PC-3 (cell line): ENCODE measurements around the gene PRSS27. TPM values are rescaled to one million over a fixed set of nuclear protein-coding genes. Genes with fewer than 3 reads are reported as not detected.
"Not testable (repeated sequence)": the region's sequence is repeated elsewhere in the genome, so short reads cannot be mapped to it uniquely, and the experiment has no call there.

ENCODE experiments used
- ATAC-seq: fragments of 200-7000 bp; cut with Tn5 transposase; 2 replicates; pipeline ENCODE4 v1.9.1; 2020; ENCODE audit warnings: mild to moderate bottlenecking, moderate library complexity
- BruUV-seq: library from RNA; stranded (reverse); fragments of 400-500 nt; replicated peaks from 2 replicates; lab custom pipeline; 2021; lab: Mats Ljungman, UMichigan
- CTCF ChIA-PET: fragments of 300-600 bp; sonication (Branson Sonifier 250); formaldehyde crosslinking; loops from one replicate; lab custom pipeline; 2022; ENCODE audit warnings: antibody characterized with exemption; lab: Charles Lee
- POLR2A ChIA-PET: fragments of 300-600 bp; sonication (Branson Sonifier 250); formaldehyde crosslinking; loops from one replicate; lab custom pipeline; 2022; ENCODE audit warnings: antibody characterized with exemption; ENCODE audit not compliant: unreplicated experiment; lab: Charles Lee
- DNase-seq: peaks from one replicate; pipeline ENCODE4 v3.0.0-alpha.2; 2015
- H2AFZ ChIP-seq: fragments of 300-600 bp; sonication (generic); 2 replicates; pipeline ENCODE4 v1.6.0; 2016; ENCODE audit warnings: antibody characterized with exemption, low read length
- H3F3A ChIP-seq: fragments of 300-600 bp; sonication (generic); one replicate; pipeline ENCODE4 v1.6.0; 2017; ENCODE audit warnings: antibody characterized with exemption, low read length, control low read depth, mild to moderate bottlenecking; ENCODE audit not compliant: unreplicated experiment
- H3K27ac ChIP-seq: fragments of 300-600 bp; sonication (generic); 2 replicates; pipeline ENCODE4 v1.5.1; 2016; ENCODE audit warnings: mild to moderate bottlenecking, low read length
- H3K27me3 ChIP-seq: fragments of 300-600 bp; sonication (generic); 2 replicates; pipeline ENCODE4 v1.6.1; 2016; ENCODE audit warnings: low read length, mixed read lengths
- H3K36me3 ChIP-seq: fragments of 300-600 bp; sonication (generic); 2 replicates; pipeline ENCODE4 v1.6.1; 2016; ENCODE audit warnings: low read depth, mixed run types, low read length, mixed read lengths
- H3K4me1 ChIP-seq: fragments of 300-600 bp; sonication (generic); 2 replicates; pipeline ENCODE4 v1.5.1; 2016; ENCODE audit warnings: low read length; ENCODE audit not compliant: insufficient read depth
- H3K4me2 ChIP-seq: fragments of 300-600 bp; sonication (generic); 2 replicates; pipeline ENCODE4 v1.6.0; 2016; ENCODE audit warnings: low read length
- H3K4me3 ChIP-seq: fragments of 300-600 bp; sonication (generic); 2 replicates; pipeline ENCODE4 v1.5.1; 2016; ENCODE audit warnings: mild to moderate bottlenecking, low read length, mixed read lengths
- H3K79me2 ChIP-seq: fragments of 300-600 bp; sonication (generic); 2 replicates; pipeline ENCODE4 v1.6.1; 2017; ENCODE audit warnings: low read length, mixed read lengths
- H3K9ac ChIP-seq: fragments of 300-600 bp; sonication (generic); 2 replicates; pipeline ENCODE4 v1.6.0; 2016; ENCODE audit warnings: mild to moderate bottlenecking, low read length
- H3K9me2 ChIP-seq: fragments of 300-600 bp; sonication (generic); replicated peaks from 2 replicates; pipeline ENCODE4 v1.6.1; 2016; ENCODE audit warnings: mixed run types, low read length, mixed read lengths
- H3K9me3 ChIP-seq: fragments of 300-600 bp; sonication (generic); 2 replicates; pipeline ENCODE4 v1.6.1; 2016; ENCODE audit warnings: low read length, mixed read lengths
- H4K20me1 ChIP-seq: fragments of 300-600 bp; sonication (generic); 2 replicates; pipeline ENCODE4 v1.6.1; 2016; ENCODE audit warnings: low read length, mixed read lengths
- EZH2 ChIP-seq: fragments of 300-600 bp; sonication (generic); IDR thresholded peaks from one replicate; pipeline ENCODE4 v1.6.1; 2017; ENCODE audit warnings: antibody characterized with exemption, mild to moderate bottlenecking, low read length; ENCODE audit not compliant: unreplicated experiment
- EZH2phosphoT487 ChIP-seq: fragments of 300-600 bp; sonication (generic); IDR thresholded peaks from 2 replicates; pipeline ENCODE4 v1.6.1; 2018; ENCODE audit warnings: mild to moderate bottlenecking, antibody characterized with exemption, low read length, borderline replicate concordance
- intact Hi-C: fragments of 100-400 bp; cut with micrococcal nuclease; formaldehyde crosslinking; loops from 2 replicates; pipeline ENCODE4 v1.9.0; 2023
- total RNA-seq: library from RNA; depleted of rRNA; stranded (reverse); fragments of >200 nt; gene quantifications from 2 replicates; pipeline ENCODE4 v1.2.3, GENCODE V29; 2014
- TF ChIP-seq, protein P1 (sequence below): fragments of 300-600 bp; sonication (generic); conservative IDR thresholded peaks from 2 replicates; pipeline ENCODE4 v1.5.1; 2017; ENCODE audit warnings: antibody characterized with exemption, low read depth, mild to moderate bottlenecking, low read length

Gene PRSS27
- total RNA-seq, 1 experiment from 2014 or later: 1.2 TPM

DNA sequence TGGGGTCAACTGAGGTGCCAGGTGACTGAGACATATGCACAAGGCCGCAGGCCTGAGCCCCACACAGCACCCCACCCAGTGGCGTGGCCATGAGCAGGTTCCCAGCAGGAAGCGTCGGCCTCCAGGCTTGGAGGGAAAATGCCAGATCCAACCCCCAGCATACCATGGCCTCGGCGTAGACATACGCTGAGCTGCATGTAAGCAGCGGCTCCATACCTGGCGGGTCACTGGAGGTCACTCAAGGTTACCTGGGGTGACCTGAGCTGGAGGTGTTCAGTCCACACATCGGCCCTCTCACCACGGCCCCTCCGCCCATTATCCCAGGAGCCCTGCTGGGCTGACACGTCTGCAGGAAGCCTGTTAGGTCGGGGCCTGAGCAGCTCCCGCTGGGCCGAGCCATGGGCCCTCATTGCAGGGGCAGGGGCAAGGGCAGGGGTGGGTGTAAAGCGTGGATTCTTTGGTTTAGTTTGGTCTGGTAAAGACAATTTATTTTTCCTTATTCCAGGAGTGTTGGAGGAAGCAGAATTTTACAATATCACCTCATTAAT is 22.5 kb downstream of the PRSS27 start:
- BruUV-seq: no TSS peak
- Histone ChIP-seq H4K20me1 (no peaks in the 10 kb centered on the region), H3K27ac (no peak overlapping the region), H3K9me2 (no peaks in the 10 kb centered on the region), H3K4me3 (no peak overlapping the region), H3K79me2 (peaks cover 8% of the 10 kb centered on the region), H3K4me1 (no peaks in the 10 kb centered on the region), H3K4me2 (no peak overlapping the region), H3K27me3 (no peaks in the 10 kb centered on the region), H3F3A (no peaks in the 10 kb centered on the region), H3K36me3 (no peaks in the 10 kb centered on the region; the same call in 1 of the 2 replicates), H2AFZ (no peak overlapping the region), H3K9ac (no peak overlapping the region), H3K9me3 (no peaks in the 10 kb centered on the region)
- TF ChIP-seq, protein P1, sequence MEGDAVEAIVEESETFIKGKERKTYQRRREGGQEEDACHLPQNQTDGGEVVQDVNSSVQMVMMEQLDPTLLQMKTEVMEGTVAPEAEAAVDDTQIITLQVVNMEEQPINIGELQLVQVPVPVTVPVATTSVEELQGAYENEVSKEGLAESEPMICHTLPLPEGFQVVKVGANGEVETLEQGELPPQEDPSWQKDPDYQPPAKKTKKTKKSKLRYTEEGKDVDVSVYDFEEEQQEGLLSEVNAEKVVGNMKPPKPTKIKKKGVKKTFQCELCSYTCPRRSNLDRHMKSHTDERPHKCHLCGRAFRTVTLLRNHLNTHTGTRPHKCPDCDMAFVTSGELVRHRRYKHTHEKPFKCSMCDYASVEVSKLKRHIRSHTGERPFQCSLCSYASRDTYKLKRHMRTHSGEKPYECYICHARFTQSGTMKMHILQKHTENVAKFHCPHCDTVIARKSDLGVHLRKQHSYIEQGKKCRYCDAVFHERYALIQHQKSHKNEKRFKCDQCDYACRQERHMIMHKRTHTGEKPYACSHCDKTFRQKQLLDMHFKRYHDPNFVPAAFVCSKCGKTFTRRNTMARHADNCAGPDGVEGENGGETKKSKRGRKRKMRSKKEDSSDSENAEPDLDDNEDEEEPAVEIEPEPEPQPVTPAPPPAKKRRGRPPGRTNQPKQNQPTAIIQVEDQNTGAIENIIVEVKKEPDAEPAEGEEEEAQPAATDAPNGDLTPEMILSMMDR: no peak
- TF ChIP-seq EZH2 (no peak), EZH2phosphoT487 (no peak)
- CTCF ChIA-PET: no interaction called here
- POLR2A ChIA-PET: no interaction called here
- ATAC-seq (no peak), DNase-seq (no peak)
- intact Hi-C loops: no loop called here

DNA sequence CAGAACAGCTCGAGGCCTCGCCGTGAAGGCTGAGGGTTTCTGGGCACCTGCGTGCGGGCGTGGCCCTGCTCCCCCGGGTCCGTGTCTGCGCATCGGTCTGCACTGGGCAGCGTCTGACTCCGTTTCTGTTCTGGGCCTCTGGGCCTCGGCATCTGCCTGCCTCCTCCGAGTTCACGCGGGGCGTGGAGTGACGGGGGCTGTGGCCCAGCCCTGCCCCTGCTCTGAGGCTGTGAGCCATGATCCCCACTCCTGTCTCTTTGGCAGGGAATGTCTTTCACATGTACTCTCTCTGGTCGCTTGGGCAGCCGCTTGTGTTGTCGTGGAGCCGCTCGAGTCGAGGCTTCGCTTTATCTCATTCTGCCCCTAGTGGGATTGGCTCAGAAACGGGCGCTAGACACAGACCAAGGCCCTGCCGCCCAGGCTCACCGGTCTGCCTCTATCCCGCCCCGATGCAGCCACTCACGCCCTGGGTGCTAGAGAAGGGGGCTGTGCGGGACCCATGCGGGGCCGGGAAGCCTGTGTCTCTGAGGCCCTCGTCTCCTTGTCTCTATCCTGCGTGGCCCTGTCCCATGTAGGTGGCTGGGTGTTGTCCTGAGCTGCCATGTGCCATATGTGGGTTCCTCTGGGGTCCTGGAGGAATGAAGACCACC is 23.3 kb downstream of the PRSS27 start:
- H3K9me2 ChIP-seq, H3K4me2 ChIP-seq, H4K20me1 ChIP-seq, DNase-seq, intact Hi-C loops, ATAC-seq, BruUV-seq, H3K9ac ChIP-seq, H3K4me3 ChIP-seq, H3K27me3 ChIP-seq, H3K4me1 ChIP-seq, H3K27ac ChIP-seq, POLR2A ChIA-PET, H3F3A ChIP-seq, H2AFZ ChIP-seq, H3K36me3 ChIP-seq, H3K9me3 ChIP-seq, CTCF ChIA-PET: not testable (repeated sequence)
- peaks cover 16% of the 10 kb centered on the region for H3K79me2 ChIP-seq

DNA sequence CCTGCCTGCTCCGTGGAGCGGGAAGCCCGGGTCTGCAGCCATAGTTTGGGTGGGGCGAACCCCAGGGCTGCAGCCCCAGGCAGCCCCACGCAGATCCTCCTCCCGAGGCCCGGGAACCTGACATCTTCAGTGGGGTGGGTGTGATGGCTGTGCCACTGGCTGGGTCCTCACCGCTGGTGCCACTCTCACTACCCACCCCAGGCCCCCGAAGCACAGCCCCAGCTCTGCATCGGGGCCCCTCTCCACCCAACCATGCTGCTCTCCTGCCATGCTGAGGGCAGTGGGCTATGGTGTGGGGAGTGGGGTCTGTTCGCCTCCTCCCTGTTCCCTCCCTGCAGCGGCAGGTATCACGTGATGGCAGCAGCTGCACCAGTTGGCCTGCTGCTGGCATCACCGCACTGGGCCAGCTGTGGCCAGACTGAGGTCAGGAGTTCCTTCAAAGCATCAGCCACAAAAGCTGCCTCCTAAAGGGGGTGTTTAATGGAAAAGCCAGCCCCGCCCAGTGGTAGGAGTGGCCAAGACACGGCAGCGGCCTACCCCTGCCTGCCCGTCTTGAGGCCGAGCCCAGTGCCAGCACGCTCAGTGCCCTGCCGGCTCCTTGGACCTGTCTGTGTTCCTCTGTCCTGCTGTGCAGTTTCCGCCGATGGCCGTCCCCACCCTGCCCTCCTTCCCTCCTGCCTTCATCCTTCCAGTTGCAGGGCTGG is 26.9 kb downstream of the PRSS27 start:
- BruUV-seq: no TSS peak
- H3K4me3 ChIP-seq: no peak overlapping the region
- H3F3A ChIP-seq: no peaks in the 10 kb centered on the region
- no peak for TF ChIP-seq EZH2phosphoT487
- no peak for TF ChIP-seq EZH2
- TF ChIP-seq, protein P1: no peak
- no peak for ATAC-seq
- peaks cover 36% of the 10 kb centered on the region for H3K79me2 ChIP-seq
- no peaks in the 10 kb centered on the region for H4K20me1 ChIP-seq
- no peak for DNase-seq
- no peaks in the 10 kb centered on the region for H3K36me3 ChIP-seq
- H3K9ac ChIP-seq: no peak overlapping the region
- H3K9me3 ChIP-seq: no peaks in the 10 kb centered on the region
- H3K4me1 ChIP-seq: no peaks in the 10 kb centered on the region
- no peak overlapping the region for H3K27ac ChIP-seq
- intact Hi-C loops: no loop called here
- POLR2A ChIA-PET: no interaction called here
- no peak overlapping the region for H2AFZ ChIP-seq
- no peaks in the 10 kb centered on the region for H3K9me2 ChIP-seq
- CTCF ChIA-PET: no interaction called here
- H3K27me3 ChIP-seq: no peaks in the 10 kb centered on the region
- H3K4me2 ChIP-seq: no peak overlapping the region
